GM06990 (cell line): ENCODE results near the gene FEM1B.

Source experiments
- DNase-seq: peaks from one replicate; pipeline ENCODE4 v3.0.0-alpha.2; 2011; ENCODE audit not compliant: insufficient read length; ENCODE audit errors: extremely low read depth
- H3K27me3 ChIP-seq: replicated peaks from 2 replicates; pipeline ENCODE4 v1.6.0; 2011; ENCODE audit warnings: low read length; ENCODE audit not compliant: control insufficient read depth, insufficient read depth
- H3K36me3 ChIP-seq: 2 replicates; pipeline ENCODE4 v1.5.1; 2011; ENCODE audit warnings: low read length; ENCODE audit not compliant: control insufficient read depth, insufficient read depth
- H3K4me3 ChIP-seq: replicated peaks from 2 replicates; pipeline ENCODE4 v1.5.1; 2011; ENCODE audit warnings: low read depth, mild to moderate bottlenecking, control low read depth, low read length
- TF ChIP-seq, protein P1 (sequence below): IDR thresholded peaks from 2 replicates; pipeline ENCODE4 v1.5.1; 2011; ENCODE audit warnings: low read length, control low read depth, mild to moderate bottlenecking, inconsistent platforms; ENCODE audit not compliant: insufficient read depth, poor library complexity, severe bottlenecking

Gene FEM1B

GRCh38 chr15:68277131-68277602, 378 bp upstream of the FEM1B start:
- no peak for DNase-seq
- Histone ChIP-seq H3K27me3 (no peaks in the 10 kb centered on the region), H3K4me3 (peak overlapping the region; percentile 99), H3K36me3 (no peaks in the 10 kb centered on the region; the same call in 1 of the 2 replicates)
- TF ChIP-seq, protein P1, sequence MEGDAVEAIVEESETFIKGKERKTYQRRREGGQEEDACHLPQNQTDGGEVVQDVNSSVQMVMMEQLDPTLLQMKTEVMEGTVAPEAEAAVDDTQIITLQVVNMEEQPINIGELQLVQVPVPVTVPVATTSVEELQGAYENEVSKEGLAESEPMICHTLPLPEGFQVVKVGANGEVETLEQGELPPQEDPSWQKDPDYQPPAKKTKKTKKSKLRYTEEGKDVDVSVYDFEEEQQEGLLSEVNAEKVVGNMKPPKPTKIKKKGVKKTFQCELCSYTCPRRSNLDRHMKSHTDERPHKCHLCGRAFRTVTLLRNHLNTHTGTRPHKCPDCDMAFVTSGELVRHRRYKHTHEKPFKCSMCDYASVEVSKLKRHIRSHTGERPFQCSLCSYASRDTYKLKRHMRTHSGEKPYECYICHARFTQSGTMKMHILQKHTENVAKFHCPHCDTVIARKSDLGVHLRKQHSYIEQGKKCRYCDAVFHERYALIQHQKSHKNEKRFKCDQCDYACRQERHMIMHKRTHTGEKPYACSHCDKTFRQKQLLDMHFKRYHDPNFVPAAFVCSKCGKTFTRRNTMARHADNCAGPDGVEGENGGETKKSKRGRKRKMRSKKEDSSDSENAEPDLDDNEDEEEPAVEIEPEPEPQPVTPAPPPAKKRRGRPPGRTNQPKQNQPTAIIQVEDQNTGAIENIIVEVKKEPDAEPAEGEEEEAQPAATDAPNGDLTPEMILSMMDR: no peak

GRCh38 chr15:68278345-68278594, 725 bp downstream of the FEM1B start:
- TF ChIP-seq, protein P1: peak; percentile 61
- DNase-seq: no peak
- Histone ChIP-seq H3K36me3 (no peaks in the 10 kb centered on the region; the same call in 1 of the 2 replicates), H3K4me3 (peak overlapping the region; percentile 99), H3K27me3 (no peaks in the 10 kb centered on the region)

- TF ChIP-seq, protein P1: no peak
- peak overlapping the region; percentile 99 for H3K4me3 ChIP-seq
- no peaks in the 10 kb centered on the region; the same call in 1 of the 2 replicates for H3K36me3 ChIP-seq
- no peaks in the 10 kb centered on the region for H3K27me3 ChIP-seq
- no peak for DNase-seq
Observed at GRCh38 chr15:68278595-68279405, 1.3 kb downstream of the FEM1B start.

- TF ChIP-seq, protein P1: no peak
- peaks cover 2% of the 10 kb centered on the region for H3K36me3 ChIP-seq
- H3K4me3 ChIP-seq: peak overlapping the region; percentile 99
- DNase-seq: no peak
- H3K27me3 ChIP-seq: no peaks in the 10 kb centered on the region
Observed at GRCh38 chr15:68279779-68280753, 2.5 kb downstream of the FEM1B start.

DNA sequence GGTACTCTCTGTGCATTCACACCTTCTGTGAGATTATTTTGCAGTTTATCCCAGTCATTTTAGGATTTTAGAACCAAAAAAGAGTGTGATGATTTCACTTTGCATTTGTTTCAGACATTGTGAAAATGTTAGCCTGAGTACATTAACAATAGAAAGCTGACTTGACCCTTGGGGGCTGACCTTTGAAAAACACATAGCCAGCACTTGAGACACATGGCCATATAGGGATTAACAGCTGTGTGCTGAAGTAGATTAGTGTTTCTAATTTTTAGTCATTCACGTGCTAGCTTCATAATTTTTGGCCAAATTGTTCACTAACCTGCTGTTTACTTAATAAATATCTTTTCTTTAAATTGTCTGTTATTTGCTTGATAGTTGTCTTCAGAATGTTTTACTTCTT, 3.5 kb downstream of the FEM1B start:
- Histone ChIP-seq H3K27me3 (no peaks in the 10 kb centered on the region), H3K4me3 (peak overlapping the region; percentile 29), H3K36me3 (peaks cover 2% of the 10 kb centered on the region)
- DNase-seq: no peak
- TF ChIP-seq, protein P1: no peak
